ENCODE measurements around the gene CDYL2. TPM values are rescaled to one million over a fixed set of nuclear protein-coding genes. Genes with fewer than 3 reads are reported as not detected.

CDYL2 gene
- polyA plus RNA-seq, 1 of the 3 experiments (the other 2 are of a cell fraction): 0.03 TPM

- TF ChIP-seq EZH2phosphoT487 (IDR thresholded peaks at IDR 0.05; ENCODE audit: borderline replicate concordance, low read depth): no peak
- TF ChIP-seq GATA2 (CRISPR knock-in tag; IDR thresholded peaks at IDR 0.05): no peak
- no peak for TF ChIP-seq YY1 (IDR thresholded peaks at IDR 0.05; ENCODE audit: low read depth)
- TF ChIP-seq RCOR1 (IDR thresholded peaks at IDR 0.05; ENCODE audit: low read length): no peak
- no peak for TF ChIP-seq USF2 (IDR thresholded peaks at IDR 0.05; ENCODE audit: borderline replicate concordance, low read depth, low read length)
- TF ChIP-seq EP300 (IDR thresholded peaks at IDR 0.05; ENCODE audit: borderline replicate concordance in 1 of 2, low read depth in 1 of 2, low read length in 1 of 2): no peak
- TF ChIP-seq RAD21 (IDR thresholded peaks at IDR 0.05; ENCODE audit: low read length): no peak
- TF ChIP-seq FOXJ3 (CRISPR knock-in tag; IDR thresholded peaks at IDR 0.05): no peak
- no peak for TF ChIP-seq POLR2AphosphoS5 (IDR thresholded peaks at IDR 0.05; ENCODE audit: low read depth, low read length)
- no peak for TF ChIP-seq JUND (IDR thresholded peaks at IDR 0.05)
These were observed 112.1 kb downstream of the CDYL2 start (continued) for GRCh38 chr16:80692270-80692669.

GRCh38 chr16:80691111-80691741 is 113.2 kb downstream of the CDYL2 start:
- Histone ChIP-seq H3K4me2 (no peak overlapping the region), H4K20me1 (ENCODE audit: insufficient read depth) (no peaks in the 10 kb centered on the region), H2AFZ (ENCODE audit: low read depth) (no peak overlapping the region), H3K27ac (ENCODE audit: low read depth in 2 of 2, low read length in 1 of 2) (no peak overlapping the region), H3K9me3 (no peaks in the 10 kb centered on the region; the same call in 1 of the 2 replicates), H3K79me2 (ENCODE audit: insufficient read depth) (no peaks in the 10 kb centered on the region), H3K36me3 (replicated peaks in 1 of 2; ENCODE audit: control insufficient read depth in 1 of 2, insufficient read depth in 2 of 2, low read length in 1 of 2) (no peaks in the 10 kb centered on the region), H3K4me1 (ENCODE audit: control insufficient read depth in 1 of 2, insufficient read depth in 2 of 2, low read depth in 1 of 2, low read length in 1 of 2) (no peaks in the 10 kb centered on the region), H3K4me3 (ENCODE audit: low read depth in 2 of 2, low read length in 1 of 2) (no peak overlapping the region), H3K9me2 (no peaks in the 10 kb centered on the region), H3K27me3 (ENCODE audit: insufficient read depth) (no peaks in the 10 kb centered on the region), H3K9ac (no peak overlapping the region), H3F3A (replicated peaks; ENCODE audit: insufficient read depth) (no peaks in the 10 kb centered on the region)
- POLR2A ChIA-PET: no interaction called here
- 23% methylated on average over 3 of the region's 3 CpGs for WGBS (ENCODE audit: low lambda C conversion rate)
- CTCF ChIA-PET: no interaction called here
- DNase-seq: no peak
- no peak for TF ChIP-seq TEAD4 (IDR thresholded peaks at IDR 0.05; ENCODE audit: borderline replicate concordance, insufficient read depth)
- no peak for TF ChIP-seq USF1 (IDR thresholded peaks at IDR 0.05; ENCODE audit: borderline replicate concordance, low read depth)

- no peak overlapping the region for H2AFZ ChIP-seq (ENCODE audit: low read depth)
- ChIA-PET CTCF (no interaction called here), POLR2A (no interaction called here)
- no peak overlapping the region for H3K27ac ChIP-seq (ENCODE audit: low read depth in 2 of 2, low read length in 1 of 2)
- H3K27me3 ChIP-seq (ENCODE audit: insufficient read depth): no peaks in the 10 kb centered on the region
- H3K79me2 ChIP-seq (ENCODE audit: insufficient read depth): no peaks in the 10 kb centered on the region
- H3K9ac ChIP-seq: no peak overlapping the region
- no peaks in the 10 kb centered on the region for H3K9me2 ChIP-seq
- no peaks in the 10 kb centered on the region; the same call in 1 of the 2 replicates for H3K9me3 ChIP-seq
- H3K36me3 ChIP-seq (replicated peaks in 1 of 2; ENCODE audit: control insufficient read depth in 1 of 2, insufficient read depth in 2 of 2, low read length in 1 of 2): no peaks in the 10 kb centered on the region
- H3F3A ChIP-seq (replicated peaks; ENCODE audit: insufficient read depth): no peaks in the 10 kb centered on the region
- 43% methylated on average over 10 of the region's 10 CpGs for WGBS (ENCODE audit: low lambda C conversion rate)
- no peak overlapping the region for H3K4me3 ChIP-seq (ENCODE audit: low read depth in 2 of 2, low read length in 1 of 2)
- no peak overlapping the region for H3K4me2 ChIP-seq
- no peaks in the 10 kb centered on the region for H4K20me1 ChIP-seq (ENCODE audit: insufficient read depth)
- no peak for DNase-seq
- H3K4me1 ChIP-seq (ENCODE audit: control insufficient read depth in 1 of 2, insufficient read depth in 2 of 2, low read depth in 1 of 2, low read length in 1 of 2): no peaks in the 10 kb centered on the region
- TF ChIP-seq FOXJ3 (CRISPR knock-in tag; IDR thresholded peaks at IDR 0.05) (no peak), FOSL2 (IDR thresholded peaks at IDR 0.05; ENCODE audit: borderline replicate concordance, low read depth) (no peak), CHD2 (IDR thresholded peaks at IDR 0.05; ENCODE audit: low read length, partially characterized antibody) (no peak), TCF12 (IDR thresholded peaks at IDR 0.05) (no peak), CTCF (IDR thresholded peaks at IDR 0.05) (no peak), IRF3 (IDR thresholded peaks at IDR 0.05; ENCODE audit: low read depth, low read length) (no peak), GATA2 (CRISPR knock-in tag; IDR thresholded peaks at IDR 0.05) (no peak)
- TF ChIP-seq, protein P1, sequence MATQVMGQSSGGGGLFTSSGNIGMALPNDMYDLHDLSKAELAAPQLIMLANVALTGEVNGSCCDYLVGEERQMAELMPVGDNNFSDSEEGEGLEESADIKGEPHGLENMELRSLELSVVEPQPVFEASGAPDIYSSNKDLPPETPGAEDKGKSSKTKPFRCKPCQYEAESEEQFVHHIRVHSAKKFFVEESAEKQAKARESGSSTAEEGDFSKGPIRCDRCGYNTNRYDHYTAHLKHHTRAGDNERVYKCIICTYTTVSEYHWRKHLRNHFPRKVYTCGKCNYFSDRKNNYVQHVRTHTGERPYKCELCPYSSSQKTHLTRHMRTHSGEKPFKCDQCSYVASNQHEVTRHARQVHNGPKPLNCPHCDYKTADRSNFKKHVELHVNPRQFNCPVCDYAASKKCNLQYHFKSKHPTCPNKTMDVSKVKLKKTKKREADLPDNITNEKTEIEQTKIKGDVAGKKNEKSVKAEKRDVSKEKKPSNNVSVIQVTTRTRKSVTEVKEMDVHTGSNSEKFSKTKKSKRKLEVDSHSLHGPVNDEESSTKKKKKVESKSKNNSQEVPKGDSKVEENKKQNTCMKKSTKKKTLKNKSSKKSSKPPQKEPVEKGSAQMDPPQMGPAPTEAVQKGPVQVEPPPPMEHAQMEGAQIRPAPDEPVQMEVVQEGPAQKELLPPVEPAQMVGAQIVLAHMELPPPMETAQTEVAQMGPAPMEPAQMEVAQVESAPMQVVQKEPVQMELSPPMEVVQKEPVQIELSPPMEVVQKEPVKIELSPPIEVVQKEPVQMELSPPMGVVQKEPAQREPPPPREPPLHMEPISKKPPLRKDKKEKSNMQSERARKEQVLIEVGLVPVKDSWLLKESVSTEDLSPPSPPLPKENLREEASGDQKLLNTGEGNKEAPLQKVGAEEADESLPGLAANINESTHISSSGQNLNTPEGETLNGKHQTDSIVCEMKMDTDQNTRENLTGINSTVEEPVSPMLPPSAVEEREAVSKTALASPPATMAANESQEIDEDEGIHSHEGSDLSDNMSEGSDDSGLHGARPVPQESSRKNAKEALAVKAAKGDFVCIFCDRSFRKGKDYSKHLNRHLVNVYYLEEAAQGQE (IDR thresholded peaks at IDR 0.05; ENCODE audit: low read depth, low read length): no peak
These were observed 114.9 kb downstream of the CDYL2 start for GRCh38 chr16:80689487-80689886.
